H9 (cell line): Measurements from ENCODE around the gene TEX261. TPM values are rescaled to one million over a fixed set of nuclear protein-coding genes. Genes with fewer than 3 reads are reported as not detected.

Source experiments
- DNase-seq: peaks from one replicate; pipeline ENCODE4 v3.0.0-alpha.2; 2017
- H2AFZ ChIP-seq: one replicate; pipeline ENCODE4 v1.6.1; 2013; ENCODE audit warnings: mild to moderate bottlenecking, low read length, control low read depth, moderate library complexity
- H2AK5ac ChIP-seq: 2 replicates; pipeline ENCODE4 v1.6.1; 2013; ENCODE audit warnings: low read length, control low read depth, mixed read lengths; ENCODE audit not compliant: insufficient read length
- H2BK120ac ChIP-seq: one replicate; pipeline ENCODE4 v1.6.1; 2013; ENCODE audit warnings: low read depth, mild to moderate bottlenecking, low read length, control low read depth, inconsistent platforms; ENCODE audit not compliant: poor library complexity, severe bottlenecking
- H2BK12ac ChIP-seq: 2 replicates; pipeline ENCODE4 v1.6.1; 2013; ENCODE audit warnings: low read length, control low read depth, mixed read lengths, low read depth; ENCODE audit not compliant: insufficient read length
- H2BK15ac ChIP-seq: 2 replicates; pipeline ENCODE4 v1.6.1; 2013; ENCODE audit warnings: low read depth, low read length, control low read depth
- H2BK20ac ChIP-seq: one replicate; pipeline ENCODE4 v1.6.1; 2013; ENCODE audit warnings: low read depth, mild to moderate bottlenecking, low read length, control low read depth, inconsistent platforms; ENCODE audit not compliant: poor library complexity, severe bottlenecking
- H2BK5ac ChIP-seq: 2 replicates; pipeline ENCODE4 v1.6.1; 2013; ENCODE audit warnings: low read length, control low read depth, mixed read lengths; ENCODE audit not compliant: insufficient read length
- H3K14ac ChIP-seq: 2 replicates; pipeline ENCODE4 v1.6.1; 2013; ENCODE audit warnings: low read length, control low read depth; ENCODE audit not compliant: insufficient read depth
- H3K18ac ChIP-seq: 2 replicates; pipeline ENCODE4 v1.6.1; 2013; ENCODE audit warnings: low read depth, mild to moderate bottlenecking, mixed read lengths, low read length, control low read depth; ENCODE audit not compliant: insufficient read length
- H3K23ac ChIP-seq: 2 replicates; pipeline ENCODE4 v1.6.1; 2013; ENCODE audit warnings: low read length, control low read depth, mixed read lengths, low read depth; ENCODE audit not compliant: insufficient read length
- H3K23me2 ChIP-seq: 2 replicates; pipeline ENCODE4 v1.6.1; 2013; ENCODE audit warnings: low read depth, mild to moderate bottlenecking, mixed read lengths, low read length, control low read depth; ENCODE audit not compliant: insufficient read length, poor library complexity, severe bottlenecking
- H3K27ac ChIP-seq: 2 replicates; pipeline ENCODE4 v1.5.1; 2013; ENCODE audit warnings: low read length, control low read depth, mixed read lengths, low read depth; ENCODE audit not compliant: insufficient read length
- H3K27me3 ChIP-seq: 2 replicates; pipeline ENCODE4 v1.6.1; 2013; ENCODE audit warnings: low read length, control low read depth, inconsistent platforms; ENCODE audit not compliant: insufficient read depth
- H3K4ac ChIP-seq: 2 replicates; pipeline ENCODE4 v1.6.1; 2013; ENCODE audit warnings: low read depth, mild to moderate bottlenecking, control low read depth, inconsistent platforms, low read length, moderate library complexity
- H3K4me1 ChIP-seq: 2 replicates; pipeline ENCODE4 v1.6.1; 2013; ENCODE audit warnings: low read length, control low read depth, inconsistent platforms; ENCODE audit not compliant: insufficient read depth
- H3K4me2 ChIP-seq: 2 replicates; pipeline ENCODE4 v1.6.1; 2013; ENCODE audit warnings: low read length, control low read depth, mixed read lengths; ENCODE audit not compliant: insufficient read length, insufficient read depth
- H3K56ac ChIP-seq: 2 replicates; pipeline ENCODE4 v1.6.1; 2013; ENCODE audit warnings: low read depth, mild to moderate bottlenecking, mixed read lengths, low read length, control low read depth; ENCODE audit not compliant: insufficient read length
- H3K79me1 ChIP-seq: 2 replicates; pipeline ENCODE4 v1.6.1; 2013; ENCODE audit warnings: low read depth, mild to moderate bottlenecking, moderate library complexity, low read length, control low read depth, inconsistent platforms; ENCODE audit not compliant: insufficient read depth, poor library complexity, severe bottlenecking
- H3K79me2 ChIP-seq: 2 replicates; pipeline ENCODE4 v1.6.1; 2013; ENCODE audit warnings: low read length, control low read depth, inconsistent platforms; ENCODE audit not compliant: insufficient read depth
- H3K9ac ChIP-seq: 2 replicates; pipeline ENCODE4 v1.6.1; 2013; ENCODE audit warnings: low read length, control low read depth, mixed read lengths; ENCODE audit not compliant: insufficient read length; ENCODE audit errors: extremely low read depth
- H3K9me3 ChIP-seq: one replicate; pipeline ENCODE4 v1.6.1; 2013; ENCODE audit warnings: low read depth, low read length, inconsistent platforms; ENCODE audit not compliant: control insufficient read depth
- H3T11ph ChIP-seq: one replicate; pipeline ENCODE4 v1.6.1; 2013; ENCODE audit warnings: mild to moderate bottlenecking, low read length, control low read depth, inconsistent platforms
- H4K20me1 ChIP-seq: one replicate; pipeline ENCODE4 v1.6.1; 2013; ENCODE audit not compliant: control insufficient read depth, insufficient read length, insufficient read depth
- H4K5ac ChIP-seq: 2 replicates; pipeline ENCODE4 v1.6.1; 2013; ENCODE audit warnings: low read depth, mild to moderate bottlenecking, mixed read lengths, low read length, control low read depth; ENCODE audit not compliant: insufficient read length
- H4K8ac ChIP-seq: replicated peaks from 2 replicates; pipeline ENCODE4 v1.6.1; 2013; ENCODE audit warnings: low read length, control low read depth, mixed read lengths, low read depth; ENCODE audit not compliant: insufficient read length
- H4K91ac ChIP-seq: 2 replicates; pipeline ENCODE4 v1.6.1; 2013; ENCODE audit warnings: low read depth, mild to moderate bottlenecking, moderate library complexity, mixed read lengths, low read length, control low read depth; ENCODE audit not compliant: insufficient read length
- H3K27ac Mint-ChIP-seq, 3 experiments: 2 replicates in 2 of 3; 3 replicates in 1 of 3; pipeline ENCODE4 v1.8.0; 2020 to 2021; ENCODE audit warnings: mixed read lengths in 3 of 3, mild to moderate bottlenecking in 1 of 3, moderate library complexity in 1 of 3
- H3K27me3 Mint-ChIP-seq: 2 replicates; pipeline ENCODE4 v1.8.0; 2021; ENCODE audit warnings: low read depth, mild to moderate bottlenecking, moderate library complexity, mixed read lengths
- H3K36me3 Mint-ChIP-seq, 3 experiments: 2 replicates in 2 of 3; 3 replicates in 1 of 3; pipeline ENCODE4 v1.8.0; 2020 to 2021; ENCODE audit warnings: low read depth in 3 of 3, mixed read lengths in 3 of 3; ENCODE audit not compliant: insufficient read depth in 1 of 3
- H3K4me1 Mint-ChIP-seq, 2 experiments: 2 replicates each; pipeline ENCODE4 v1.8.0; 2020; ENCODE audit warnings: mixed read lengths in 2 of 2
- H3K4me3 Mint-ChIP-seq, 2 experiments: 2 replicates in 1 of 2; 3 replicates in 1 of 2; pipeline ENCODE4 v1.8.0; 2020 to 2021; ENCODE audit warnings: mild to moderate bottlenecking in 2 of 2, mixed read lengths in 2 of 2, moderate library complexity in 1 of 2
- H3K9me3 Mint-ChIP-seq, 2 experiments: 2 replicates in 1 of 2; 3 replicates in 1 of 2; pipeline ENCODE4 v1.8.0; 2020; ENCODE audit warnings: mild to moderate bottlenecking in 2 of 2, mixed read lengths in 2 of 2, moderate library complexity in 1 of 2
- CTCF ChIP-seq: fragments of 200-600 bp; sonication (generic); conservative IDR thresholded peaks from 3 replicates; pipeline ENCODE4 v1.8.0; 2021; ENCODE audit warnings: antibody characterized with exemption, mild to moderate bottlenecking
- WGBS: extraction: QIAGEN DNeasy Blood & Tissue Kit; methylation state at CpG from one replicate; pipeline ENCODE4 v1.1.7; 2013; ENCODE audit warnings: missing lambda C conversion rate, low lambda C conversion rate, mixed read lengths; ENCODE audit not compliant: insufficient read length; ENCODE audit errors: extremely low coverage; 5-methylcytosine and 5-hydroxymethylcytosine counted together
- total RNA-seq: library from RNA; stranded (reverse); gene quantifications from 2 replicates; pipeline ENCODE4 v1.2.1, GENCODE V29; 2021

Gene TEX261
- total RNA-seq, 1 experiment from 2014 or later, result 19.2 TPM

GRCh38 chr2:70962885-70963878 lies 31.5 kb downstream of the TEX261 start:
- peak; percentile 18 for DNase-seq
- H3K36me3 Mint-ChIP-seq, result no peaks in the 10 kb centered on the region
- H3K4me1 ChIP-seq, result no peaks in the 10 kb centered on the region
- H3K23me2 ChIP-seq, result peaks cover 7% of the 10 kb centered on the region
- no peak overlapping the region for H3K27ac ChIP-seq
- H3K27me3 Mint-ChIP-seq, result peaks cover 84% of the 10 kb centered on the region
- no peak overlapping the region for H3K56ac ChIP-seq
- H2BK20ac ChIP-seq, result no peak overlapping the region
- H3K27me3 ChIP-seq, result peaks cover 15% of the 10 kb centered on the region; the same call in 1 of the 2 replicates
- H2BK15ac ChIP-seq, result no peak overlapping the region
- H2BK120ac ChIP-seq, result no peak overlapping the region
- no peak overlapping the region for H2AK5ac ChIP-seq
- H3K4me3 Mint-ChIP-seq, result peak overlapping the region in 1 of 2 experiments; percentile 17; a peak in 1 of 5 replicates
- H3K4me1 Mint-ChIP-seq, result peaks cover 3 to 5% of the 10 kb centered on the region in 2 experiments
- H2BK12ac ChIP-seq, result no peak overlapping the region
- no peak overlapping the region for H4K91ac ChIP-seq
- no peak overlapping the region for H3K14ac ChIP-seq
- H2AFZ ChIP-seq, result no peak overlapping the region
- H3T11ph ChIP-seq, result no peak overlapping the region
- no peaks in the 10 kb centered on the region; a peak in 1 of 5 replicates for H3K9me3 Mint-ChIP-seq
- H4K20me1 ChIP-seq, result no peaks in the 10 kb centered on the region
- no peak overlapping the region for H4K5ac ChIP-seq
- no peak overlapping the region for H3K4ac ChIP-seq
- H3K27ac Mint-ChIP-seq, result no peak overlapping the region
- H3K23ac ChIP-seq, result no peak overlapping the region
- TF ChIP-seq CTCF, result no peak
- no peaks in the 10 kb centered on the region for H3K79me1 ChIP-seq
- no peak overlapping the region for H3K9ac ChIP-seq
- no peaks in the 10 kb centered on the region for H3K9me3 ChIP-seq
- no peak overlapping the region for H4K8ac ChIP-seq
- no CpG with 5 or more reads among the region's 18 CpGs for WGBS
- no peak overlapping the region for H3K4me2 ChIP-seq
- no peak overlapping the region for H2BK5ac ChIP-seq
- no peak overlapping the region for H3K18ac ChIP-seq
- no peaks in the 10 kb centered on the region for H3K79me2 ChIP-seq
